ENCODE results near the gene PLCXD1. TPM values are rescaled to one million over a fixed set of nuclear protein-coding genes. Genes with fewer than 3 reads are reported as not detected.

PLCXD1 gene
- total and polyA plus RNA-seq, 8 donors, result 17.0 to 58.2 (median 36.7) TPM

GRCh38 chrX:334971-335757, 54.0 kb downstream of the PLCXD1 start:
- Histone ChIP-seq H3K36me3 (peaks cover 0 to 40% of the 10 kb centered on the region in 2 donors), H3K9me3 (peaks cover 0 to 3% of the 10 kb centered on the region in 2 donors), H3K4me1 (peaks cover 6 to 15% of the 10 kb centered on the region in 2 donors), H3K27ac (no peak overlapping the region), H3K27me3 (peaks cover 19 to 25% of the 10 kb centered on the region in 2 donors), H3K4me3 (no peak overlapping the region)
- intact Hi-C loops (cut with DNase I), result no loop called here
- ATAC-seq, result no peak
- DNase-seq, result peak in 2 of 4 donors; percentile 27 to 77
- no peak for TF ChIP-seq CTCF (IDR thresholded peaks at IDR 0.05)

GRCh38 chrX:335758-336155, 54.6 kb downstream of the PLCXD1 start:
- peaks cover 6 to 12% of the 10 kb centered on the region in 2 donors for H3K4me1 ChIP-seq
- TF ChIP-seq CTCF (IDR thresholded peaks at IDR 0.05), result no peak
- H3K9me3 ChIP-seq, result peaks cover 0 to 3% of the 10 kb centered on the region in 2 donors
- peaks cover 13 to 19% of the 10 kb centered on the region in 2 donors for H3K27me3 ChIP-seq
- DNase-seq (peak in 2 of 4 donors; percentile 16 to 18), ATAC-seq (no peak)
- H3K4me3 ChIP-seq, result no peak overlapping the region
- H3K27ac ChIP-seq, result no peak overlapping the region
- intact Hi-C loops (cut with DNase I), result no loop called here
- peaks cover 0 to 42% of the 10 kb centered on the region in 2 donors for H3K36me3 ChIP-seq

GRCh38 chrX:336227-336626, 55.0 kb downstream of the PLCXD1 start:
- TF ChIP-seq CTCF (IDR thresholded peaks at IDR 0.05), result no peak
- peaks cover 0 to 3% of the 10 kb centered on the region in 2 donors for H3K9me3 ChIP-seq

GRCh38 chrX:337331-337831, 56.2 kb downstream of the PLCXD1 start:
- Histone ChIP-seq H3K27ac (no peak overlapping the region), H3K4me3 (no peak overlapping the region), H3K9me3 (peaks cover 0 to 10% of the 10 kb centered on the region in 2 donors), H3K36me3 (peaks cover 0 to 54% of the 10 kb centered on the region in 2 donors), H3K4me1 (no peaks in the 10 kb centered on the region), H3K27me3 (peaks cover 0 to 2% of the 10 kb centered on the region in 2 donors)
- intact Hi-C loops (cut with DNase I), result no loop called here
- no peak for TF ChIP-seq CTCF (IDR thresholded peaks at IDR 0.05)
- ATAC-seq (no peak), DNase-seq (peak in 2 of 4 donors; percentile 26 to 67)

More at GRCh38 chrX:336227-336626, 55.0 kb downstream of the PLCXD1 start:
- DNase-seq (peak in 2 of 4 donors; percentile 9 to 55), ATAC-seq (no peak)
- Histone ChIP-seq H3K36me3 (peaks cover 0 to 47% of the 10 kb centered on the region in 2 donors), H3K27me3 (peaks cover 8 to 14% of the 10 kb centered on the region in 2 donors), H3K4me3 (no peak overlapping the region), H3K4me1 (peaks cover 4 to 8% of the 10 kb centered on the region in 2 donors), H3K27ac (no peak overlapping the region)
- intact Hi-C loops (cut with DNase I), result no loop called here

- Histone ChIP-seq H3K36me3 (peaks cover 0 to 46% of the 10 kb centered on the region in 2 donors), H3K4me3 (no peak overlapping the region), H3K27ac (no peak overlapping the region), H3K9me3 (peaks cover 0 to 10% of the 10 kb centered on the region in 2 donors), H3K4me1 (no peaks in the 10 kb centered on the region), H3K27me3 (no peaks in the 10 kb centered on the region)
- no peak for TF ChIP-seq CTCF (IDR thresholded peaks at IDR 0.05)
- intact Hi-C loops (cut with DNase I), result no loop called here
- ATAC-seq (no peak), DNase-seq (peak in 2 of 4 donors; percentile 26 to 75)
These were observed 57.2 kb downstream of the PLCXD1 start for GRCh38 chrX:338281-338835.
